Parathyroid adenoma (tissue), 2 donors: ENCODE measurements around the gene KITLG.

ENCODE experiments used
- H2AFZ ChIP-seq: fragments of 300-600 bp; sonication (generic); one replicate; pipeline ENCODE4 v1.7.0; 2017; ENCODE audit warnings: antibody characterized with exemption, mild to moderate bottlenecking
- H3K27ac ChIP-seq: fragments of 300-600 bp; sonication (generic); one replicate; pipeline ENCODE4 v1.7.0; 2017
- H3K27me3 ChIP-seq: fragments of 300-600 bp; sonication (generic); one replicate; pipeline ENCODE4 v1.7.0; 2017; ENCODE audit warnings: low read length; ENCODE audit not compliant: control insufficient read depth, insufficient read depth
- H3K36me3 ChIP-seq: fragments of 300-600 bp; sonication (generic); one replicate; pipeline ENCODE4 v1.7.0; 2017; ENCODE audit warnings: low read length; ENCODE audit not compliant: control insufficient read depth, insufficient read depth
- H3K4me1 ChIP-seq: fragments of 300-600 bp; sonication (generic); one replicate; pipeline ENCODE4 v1.7.0; 2017; ENCODE audit warnings: control low read depth
- H3K4me2 ChIP-seq: fragments of 300-600 bp; sonication (generic); one replicate; pipeline ENCODE4 v1.7.0; 2017; ENCODE audit warnings: low read length
- H3K4me3 ChIP-seq: fragments of 300-600 bp; sonication (generic); one replicate; pipeline ENCODE4 v1.7.0; 2017; ENCODE audit warnings: low read depth, low read length
- H3K79me2 ChIP-seq: fragments of 300-600 bp; sonication (generic); one replicate; pipeline ENCODE4 v1.7.0; 2017; ENCODE audit warnings: control low read depth
- H3K9ac ChIP-seq: fragments of 300-600 bp; sonication (generic); one replicate; pipeline ENCODE4 v1.7.0; 2017; ENCODE audit warnings: mild to moderate bottlenecking
- H3K9me3 ChIP-seq: fragments of 300-600 bp; sonication (generic); one replicate; pipeline ENCODE4 v1.7.0; 2017; ENCODE audit warnings: low read length; ENCODE audit not compliant: control insufficient read depth
- CTCF ChIP-seq: fragments of 300-600 bp; sonication (generic); IDR thresholded peaks from one replicate; pipeline ENCODE4 v1.7.0; 2017; ENCODE audit warnings: antibody characterized with exemption, mild to moderate bottlenecking
- donor health status: primary hyperparathyroidism.

The KITLG gene

GRCh38 chr12:88590851-88591250 is 10.6 kb upstream of the KITLG start:
- H3K27me3 ChIP-seq = no peaks in the 10 kb centered on the region
- H3K36me3 ChIP-seq = no peaks in the 10 kb centered on the region
- no peaks in the 10 kb centered on the region for H3K9me3 ChIP-seq
- no peaks in the 10 kb centered on the region for H3K79me2 ChIP-seq
- no peak for TF ChIP-seq CTCF
- H2AFZ ChIP-seq = no peak overlapping the region
- no peak overlapping the region for H3K27ac ChIP-seq
- H3K4me3 ChIP-seq = no peak overlapping the region
- no peak overlapping the region for H3K9ac ChIP-seq
- no peak overlapping the region for H3K4me2 ChIP-seq
- H3K4me1 ChIP-seq = no peaks in the 10 kb centered on the region

DNA sequence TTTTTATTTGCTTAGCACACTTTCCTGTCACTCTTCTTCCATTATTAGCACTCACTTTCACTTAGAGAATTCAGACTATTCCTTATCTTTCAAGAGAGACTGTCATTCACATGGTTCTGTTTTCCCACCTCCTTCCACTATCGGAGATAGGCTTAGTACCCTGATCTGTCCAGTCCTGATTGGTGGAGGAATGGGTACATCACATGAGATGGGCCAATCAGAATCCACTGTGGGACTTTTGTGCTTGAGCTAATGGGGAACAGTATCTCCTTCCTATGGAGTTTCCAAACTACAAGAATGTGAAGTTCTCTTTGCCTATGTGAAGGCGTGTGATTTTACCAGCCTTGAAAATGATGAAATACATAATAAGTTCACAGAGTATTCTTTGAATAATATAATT is 4.8 kb upstream of the KITLG start:
- Histone ChIP-seq H3K4me2 (no peak overlapping the region), H3K9ac (no peak overlapping the region), H3K36me3 (no peaks in the 10 kb centered on the region), H3K4me3 (no peak overlapping the region), H3K27me3 (no peaks in the 10 kb centered on the region), H3K9me3 (no peaks in the 10 kb centered on the region), H2AFZ (no peak overlapping the region), H3K79me2 (no peaks in the 10 kb centered on the region), H3K4me1 (no peaks in the 10 kb centered on the region), H3K27ac (no peak overlapping the region)
- TF ChIP-seq CTCF = no peak

DNA sequence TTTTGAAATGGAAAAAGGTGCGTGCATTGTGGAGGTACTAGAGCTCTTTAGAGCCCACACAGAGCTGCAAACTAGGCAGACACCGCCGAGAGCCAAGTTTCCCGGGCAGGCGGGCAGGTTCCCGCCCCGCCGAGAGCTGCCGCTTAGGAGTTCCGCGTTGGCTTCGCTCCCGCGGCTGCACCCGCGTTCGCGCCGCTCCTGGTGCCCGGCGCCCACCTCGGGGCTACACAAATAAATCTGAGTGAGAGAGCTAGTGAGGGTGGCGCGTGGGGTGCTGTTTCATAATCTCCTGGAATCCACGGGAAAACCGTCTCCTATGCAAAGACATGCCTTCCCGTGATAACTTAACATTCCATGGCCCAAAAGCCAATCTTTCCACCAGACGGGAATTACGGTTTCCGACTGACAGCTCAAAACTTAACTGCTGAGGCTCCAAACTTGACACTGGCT is 645 bp downstream of the KITLG start:
- Histone ChIP-seq H3K36me3 (no peaks in the 10 kb centered on the region), H3K79me2 (no peaks in the 10 kb centered on the region), H3K9ac (no peak overlapping the region), H3K4me3 (peak overlapping the region; percentile 53), H3K9me3 (no peaks in the 10 kb centered on the region), H3K27ac (no peak overlapping the region), H3K27me3 (no peaks in the 10 kb centered on the region), H2AFZ (peak overlapping the region; percentile 73), H3K4me2 (peak overlapping the region; percentile 92), H3K4me1 (no peaks in the 10 kb centered on the region)
- no peak for TF ChIP-seq CTCF

DNA sequence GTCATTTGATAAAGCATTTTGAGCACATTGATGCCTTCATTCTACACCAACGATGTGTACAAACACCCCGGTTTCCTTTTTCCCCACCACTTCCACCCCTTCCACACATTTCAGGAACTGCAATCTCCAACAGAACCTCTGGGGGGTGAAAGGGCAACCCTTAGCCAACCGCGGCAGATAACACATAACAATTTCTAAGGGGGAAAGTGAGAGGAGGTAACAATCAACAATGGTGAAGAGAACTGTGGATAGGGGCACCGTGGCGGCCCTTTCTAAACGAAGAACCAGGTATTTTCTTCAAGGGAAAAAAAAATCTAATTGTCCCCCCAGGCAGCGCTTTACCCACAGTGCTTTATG is 1.1 kb downstream of the KITLG start:
- no peak overlapping the region for H3K9ac ChIP-seq
- no peak overlapping the region for H3K27ac ChIP-seq
- H3K79me2 ChIP-seq = no peaks in the 10 kb centered on the region
- H3K4me3 ChIP-seq = peak overlapping the region; percentile 53
- no peaks in the 10 kb centered on the region for H3K36me3 ChIP-seq
- H2AFZ ChIP-seq = peak overlapping the region; percentile 73
- no peaks in the 10 kb centered on the region for H3K27me3 ChIP-seq
- no peak for TF ChIP-seq CTCF
- H3K9me3 ChIP-seq = no peaks in the 10 kb centered on the region
- peak overlapping the region; percentile 92 for H3K4me2 ChIP-seq
- H3K4me1 ChIP-seq = no peaks in the 10 kb centered on the region

- Histone ChIP-seq H3K79me2 (no peaks in the 10 kb centered on the region), H2AFZ (no peak overlapping the region), H3K4me3 (peak overlapping the region; percentile 53), H3K4me2 (no peak overlapping the region), H3K4me1 (no peaks in the 10 kb centered on the region), H3K27me3 (no peaks in the 10 kb centered on the region), H3K9ac (no peak overlapping the region), H3K36me3 (no peaks in the 10 kb centered on the region), H3K9me3 (no peaks in the 10 kb centered on the region), H3K27ac (no peak overlapping the region)
- TF ChIP-seq CTCF = no peak
Observed at GRCh38 chr12:88578276-88579160, 1.8 kb downstream of the KITLG start.
